GM21619 (cell line): ENCODE measurements around the gene SLC12A6.
A peak's percentile ranks its signal among the peaks of the same experiment; 100 is the strongest.
"Not testable (repeated sequence)": the region's sequence is repeated elsewhere in the genome, so short reads cannot be mapped to it uniquely, and the experiment has no call there.

ENCODE experiments used
- ATAC-seq: cut with Tn5 transposase; IDR thresholded peaks from one replicate; pipeline ENCODE4 v1.9.1; 2021; ENCODE audit not compliant: unreplicated experiment

Gene SLC12A6

GRCh38 chr15:34209421-34210282 lies 127.9 kb downstream of the SLC12A6 start, which contains the start of gene KATNBL1:
Gene KATNBL1, minus strand, starts transcription at chr15:34210096. Its CDS starts 46,420 bp downstream, at chr15:34163676.
- ATAC-seq = peak; percentile 93

GRCh38 chr15:34206011-34206410 lies 131.6 kb downstream of the SLC12A6 start:
- no peak for ATAC-seq

- no peak for ATAC-seq
Observed at GRCh38 chr15:34203936-34204335, 133.6 kb downstream of the SLC12A6 start.

DNA sequence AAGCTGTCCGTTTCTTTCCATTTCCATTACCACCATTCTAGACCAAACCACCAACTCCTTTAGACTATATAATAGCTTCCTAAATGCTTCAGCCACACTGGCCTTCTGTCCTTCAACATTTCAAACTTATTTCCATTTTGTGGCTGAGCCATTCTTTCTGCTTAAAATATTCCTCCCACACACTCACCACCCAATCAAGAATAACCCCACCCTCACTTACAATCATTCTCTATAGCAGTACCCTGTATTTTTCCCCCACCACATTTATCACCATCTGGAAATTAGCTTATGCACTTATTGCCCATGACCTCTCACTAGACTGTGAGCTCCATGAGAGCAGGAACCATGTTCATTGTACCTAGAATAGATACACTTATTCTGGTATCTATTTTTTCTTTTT lies 134.3 kb downstream of the SLC12A6 start:
- ATAC-seq = no peak

GRCh38 chr15:34193272-34193671 lies 144.3 kb downstream of the SLC12A6 start:
- not testable (repeated sequence) for ATAC-seq

GRCh38 chr15:34188711-34189110 lies 148.9 kb downstream of the SLC12A6 start:
- ATAC-seq = no peak

DNA sequence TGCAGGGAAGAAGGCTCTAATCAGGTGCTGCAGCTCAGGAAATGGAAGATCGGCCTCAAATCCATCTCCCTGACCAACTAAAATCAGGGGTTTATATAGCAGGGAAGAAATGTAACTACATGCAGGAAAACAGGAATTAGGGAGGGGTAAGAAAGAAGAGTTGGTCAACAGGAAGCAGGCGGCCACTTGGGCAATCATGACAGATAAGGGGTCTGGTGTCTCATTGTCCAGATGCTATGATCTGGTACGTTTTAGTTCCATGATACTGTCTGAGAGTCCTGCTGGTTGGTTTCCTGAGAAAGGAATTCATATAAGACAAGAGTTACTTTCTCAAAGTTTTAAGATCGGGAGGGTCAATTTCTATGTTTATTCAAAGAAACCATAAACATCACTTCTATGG lies 151.9 kb downstream of the SLC12A6 start:
- no peak for ATAC-seq

- no peak for ATAC-seq
Observed at GRCh38 chr15:34182942-34183341, 154.6 kb downstream of the SLC12A6 start.
